Stomach (tissue), 9 donors: ENCODE measurements around the gene ZNFX1. TPM values are rescaled to one million over a fixed set of nuclear protein-coding genes. Genes with fewer than 3 reads are reported as not detected.

Experiments
- DNase-seq, 2 donors: peaks; one replicate each; pipeline versions ENCODE4 v3.0.0 to v3.0.0-alpha.2; 2013 to 2019
- H3K27ac ChIP-seq, 5 donors: fragments of 200-600 bp in 4 of 5; sonication (generic) in 4 of 5; one replicate each; pipeline ENCODE4 v1.5.1; 2013 to 2019; ENCODE audit warnings: mild to moderate bottlenecking in 1 of 5, moderate library complexity in 1 of 5
- H3K27me3 ChIP-seq, 3 donors: fragments of 200-600 bp; sonication (generic); one replicate each; pipeline ENCODE4 v1.5.1; 2017 to 2019; ENCODE audit warnings: mixed run types in 1 of 3
- H3K36me3 ChIP-seq, 4 donors: fragments of 200-600 bp; sonication (generic); 1 replicate in 3 of 4; 2 replicates in 1 of 4; pipeline ENCODE4 v1.5.1; 2016 to 2019
- H3K4me1 ChIP-seq, 4 donors: fragments of 200-600 bp; sonication (generic); one replicate each; pipeline ENCODE4 v1.5.1; 2016 to 2019
- H3K4me3 ChIP-seq, 4 donors: fragments of 200-600 bp; sonication (generic) in 3 of 4; one replicate each; pipeline ENCODE4 v1.5.1; 2016 to 2019; ENCODE audit warnings: mild to moderate bottlenecking in 1 of 4
- H3K9me3 ChIP-seq, 4 donors: fragments of 200-600 bp; sonication (generic); one replicate each; pipeline ENCODE4 v1.5.1; 2016 to 2019
- CTCF ChIP-seq, 7 experiments: fragments of 450-650 bp in 4 of 7; fragments of 200-600 bp in 3 of 7; sonication (generic) in 3 of 7; IDR thresholded peaks; one replicate each; pipeline ENCODE4 v1.5.1; 2016 to 2019; ENCODE audit warnings: antibody characterized with exemption in 7 of 7, control low read depth in 2 of 7, mild to moderate bottlenecking in 1 of 7
- EP300 ChIP-seq: sonication (generic); formaldehyde crosslinking; IDR thresholded peaks from one replicate; pipeline ENCODE4 v1.6.1; 2017; ENCODE audit warnings: antibody characterized with exemption
- POLR2A ChIP-seq, 4 donors: fragments of 450-650 bp; IDR thresholded peaks; one replicate each; pipeline ENCODE4 v1.6.1; 2016; ENCODE audit warnings: antibody characterized with exemption in 4 of 4, control low read depth in 2 of 4, mild to moderate bottlenecking in 1 of 4, moderate library complexity in 1 of 4
- POLR2AphosphoS5 ChIP-seq, 3 donors: sonication (generic); formaldehyde crosslinking; IDR thresholded peaks; one replicate each; pipeline ENCODE4 v1.6.1; 2016; ENCODE audit warnings: antibody characterized with exemption in 3 of 3
- WGBS, 5 donors: extraction: QIAGEN DNeasy Blood & Tissue Kit in 3 of 5; methylation state at CpG; one replicate each; pipeline versions ENCODE4 v1.1.5 to v1.1.7; 2013 to 2018; 5-methylcytosine and 5-hydroxymethylcytosine counted together
- intact Hi-C: fragments of 100-400 bp; cut with DNase I; formaldehyde crosslinking; loops from one replicate; pipeline ENCODE4 v1.15.1; 2023; ENCODE audit warnings: low total_unique reads
- polyA plus RNA-seq, 3 donors: library from polyadenylated mRNA; stranded (reverse); fragments of 200-250 nt; gene quantifications; one replicate each; pipeline ENCODE4 v1.2.3, GENCODE V29; 2013
- total RNA-seq, 5 donors: library from RNA; depleted of rRNA; stranded (reverse); fragments of >200 nt; gene quantifications; one replicate each; pipeline versions ENCODE4 v1.1.0 to v1.2.3, GENCODE V29; 2014 to 2016
- donor health status: healthy with polysubstance abuse.
- donor health status: Bipolar disorder and iron deficiency.
- donor health status: healthy.

The ZNFX1 gene
- total and polyA plus RNA-seq, 8 donors, result 5.2 to 29.6 (median 15.9) TPM

- Histone ChIP-seq H3K27me3 (no peaks in the 10 kb centered on the region), H3K4me3 (no peak overlapping the region), H3K36me3 (peaks cover 73 to 99% (median 97%) of the 10 kb centered on the region in 4 donors), H3K4me1 (no peaks in the 10 kb centered on the region), H3K27ac (no peak overlapping the region), H3K9me3 (no peaks in the 10 kb centered on the region)
- intact Hi-C loops, result no loop called here
- WGBS, 5 donors, result 69 to 97% (median 82%) methylated on average over 7 of the region's 7 CpGs
- TF ChIP-seq POLR2A (IDR thresholded peaks at IDR 0.05) (no peak), CTCF (IDR thresholded peaks at IDR 0.05) (no peak), EP300 (no peak), POLR2AphosphoS5 (IDR thresholded peaks at IDR 0.05) (no peak)
- no peak for DNase-seq
Observed at GRCh38 chr20:49231471-49231870, 46.4 kb downstream of the ZNFX1 start.

GRCh38 chr20:49230561-49231133 is 47.2 kb downstream of the ZNFX1 start:
- H3K4me1 ChIP-seq, result no peaks in the 10 kb centered on the region
- WGBS, 5 donors, result 63 to 82% (median 76%) methylated on average over 8 of the region's 8 CpGs
- H3K4me3 ChIP-seq, result no peak overlapping the region
- peak overlapping the region in 1 of 5 donors; percentile 4 for H3K27ac ChIP-seq
- intact Hi-C loops, result no loop called here
- H3K36me3 ChIP-seq, result peaks cover 76 to 99% (median 98%) of the 10 kb centered on the region in 4 donors
- H3K27me3 ChIP-seq, result no peaks in the 10 kb centered on the region
- no peaks in the 10 kb centered on the region for H3K9me3 ChIP-seq
- TF ChIP-seq EP300, result no peak
- TF ChIP-seq CTCF (IDR thresholded peaks at IDR 0.05), result no peak
- no peak for TF ChIP-seq POLR2A (IDR thresholded peaks at IDR 0.05)
- TF ChIP-seq POLR2AphosphoS5 (IDR thresholded peaks at IDR 0.05), result no peak
- DNase-seq, result peak in 1 of 2 donors; percentile 41

- Histone ChIP-seq H3K4me3 (no peak overlapping the region), H3K36me3 (peaks cover 72 to 99% (median 98%) of the 10 kb centered on the region in 4 donors), H3K4me1 (no peaks in the 10 kb centered on the region), H3K27ac (no peak overlapping the region), H3K9me3 (no peaks in the 10 kb centered on the region), H3K27me3 (no peaks in the 10 kb centered on the region)
- TF ChIP-seq POLR2AphosphoS5 (IDR thresholded peaks at IDR 0.05) (no peak), EP300 (no peak), CTCF (IDR thresholded peaks at IDR 0.05) (no peak), POLR2A (IDR thresholded peaks at IDR 0.05) (no peak)
- 89 to 96% (median 93%) methylated on average over 7 to 10 of the region's 10 CpGs for WGBS, 5 donors
- intact Hi-C loops, result no loop called here
- no peak for DNase-seq
Observed at GRCh38 chr20:49230021-49230420, 47.8 kb downstream of the ZNFX1 start.

- WGBS, 5 donors, result 81 to 96% (median 87%) methylated on average over 2 of the region's 2 CpGs
- Histone ChIP-seq H3K36me3 (peaks cover 71 to 99% (median 98%) of the 10 kb centered on the region in 4 donors), H3K9me3 (no peaks in the 10 kb centered on the region), H3K4me1 (no peaks in the 10 kb centered on the region), H3K4me3 (no peak overlapping the region), H3K27me3 (no peaks in the 10 kb centered on the region), H3K27ac (no peak overlapping the region)
- TF ChIP-seq EP300, result no peak
- TF ChIP-seq POLR2A (IDR thresholded peaks at IDR 0.05), result no peak
- no peak for TF ChIP-seq POLR2AphosphoS5 (IDR thresholded peaks at IDR 0.05)
- intact Hi-C loops, result no loop called here
- DNase-seq, result no peak
Observed at GRCh38 chr20:49229381-49229780, 48.5 kb downstream of the ZNFX1 start.

- intact Hi-C loops, result no loop called here
- Histone ChIP-seq H3K9me3 (no peaks in the 10 kb centered on the region), H3K27me3 (no peaks in the 10 kb centered on the region), H3K4me3 (no peak overlapping the region), H3K27ac (no peak overlapping the region), H3K4me1 (no peaks in the 10 kb centered on the region), H3K36me3 (peaks cover 71 to 99% (median 98%) of the 10 kb centered on the region in 4 donors)
- no peak for TF ChIP-seq EP300
- TF ChIP-seq CTCF (IDR thresholded peaks at IDR 0.05), result no peak
- TF ChIP-seq POLR2AphosphoS5 (IDR thresholded peaks at IDR 0.05), result no peak
- no peak for TF ChIP-seq POLR2A (IDR thresholded peaks at IDR 0.05)
- DNase-seq, result no peak
- 91 to 96% (median 94%) methylated on average over 8 to 9 of the region's 9 CpGs for WGBS, 5 donors
Observed at GRCh38 chr20:49228676-49229075, 49.2 kb downstream of the ZNFX1 start.
